Astrocyte (in vitro differentiated cells and primary cell): Measurements from ENCODE around the gene MAN1C1. TPM values are rescaled to one million over a fixed set of nuclear protein-coding genes. Genes with fewer than 3 reads are reported as not detected.

Source experiments
- DNase-seq: peaks from one replicate; pipeline ENCODE4 v3.0.0-alpha.2; 2010; ENCODE audit warnings: low read depth
- FAIRE-seq: peaks from 2 replicates; lab custom pipeline; 2011; peaks lifted over from hg19 to GRCh38; lab: Jason Lieb, UNC
- H2AFZ ChIP-seq: 2 replicates; pipeline ENCODE4 v1.6.0; 2012; ENCODE audit warnings: low read depth, low read length, inconsistent platforms
- H3K27ac ChIP-seq: 2 replicates; pipeline ENCODE4 v1.5.1; 2011; ENCODE audit warnings: low read depth, low read length, inconsistent platforms
- H3K27me3 ChIP-seq: 2 replicates; pipeline ENCODE4 v1.6.0; 2011; ENCODE audit warnings: low read length, inconsistent platforms; ENCODE audit not compliant: insufficient read depth
- H3K36me3 ChIP-seq: 2 replicates; pipeline ENCODE4 v1.5.1; 2011; ENCODE audit warnings: low read length, inconsistent platforms; ENCODE audit not compliant: insufficient read depth
- H3K4me1 ChIP-seq: 2 replicates; pipeline ENCODE4 v1.5.1; 2011; ENCODE audit warnings: low read length, inconsistent platforms; ENCODE audit not compliant: insufficient read depth
- H3K4me2 ChIP-seq: 2 replicates; pipeline ENCODE4 v1.6.0; 2012; ENCODE audit warnings: low read length, inconsistent platforms
- H3K4me3 ChIP-seq: 2 replicates; pipeline ENCODE4 v1.5.1; 2011; ENCODE audit warnings: low read depth, mild to moderate bottlenecking, low read length, inconsistent platforms; ENCODE audit not compliant: insufficient read depth
- H3K79me2 ChIP-seq: 2 replicates; pipeline ENCODE4 v1.6.0; 2012; ENCODE audit warnings: mild to moderate bottlenecking, low read length, inconsistent platforms; ENCODE audit not compliant: insufficient read depth
- H3K9ac ChIP-seq: 2 replicates; pipeline ENCODE4 v1.6.0; 2012; ENCODE audit warnings: mild to moderate bottlenecking, low read length, inconsistent platforms
- H3K9me3 ChIP-seq: 2 replicates; pipeline ENCODE4 v1.5.1; 2012; ENCODE audit warnings: low read depth, mild to moderate bottlenecking, low read length, inconsistent platforms; ENCODE audit not compliant: insufficient read depth
- H4K20me1 ChIP-seq: 2 replicates; pipeline ENCODE4 v1.6.0; 2012; ENCODE audit warnings: low read length, inconsistent platforms; ENCODE audit not compliant: insufficient read depth
- H3K27ac Mint-ChIP-seq: one replicate; pipeline ENCODE4 v1.8.0; 2021; ENCODE audit warnings: mild to moderate bottlenecking, mixed read lengths; ENCODE audit not compliant: unreplicated experiment
- H3K27me3 Mint-ChIP-seq: one replicate; pipeline ENCODE4 v1.8.0; 2021; ENCODE audit warnings: low read depth, mixed read lengths; ENCODE audit not compliant: unreplicated experiment
- H3K36me3 Mint-ChIP-seq: one replicate; pipeline ENCODE4 v1.8.0; 2021; ENCODE audit warnings: low read depth, mixed read lengths; ENCODE audit not compliant: unreplicated experiment
- H3K4me1 Mint-ChIP-seq: one replicate; pipeline ENCODE4 v1.8.0; 2021; ENCODE audit warnings: low read depth, mixed read lengths; ENCODE audit not compliant: unreplicated experiment
- H3K4me3 Mint-ChIP-seq: one replicate; pipeline ENCODE4 v1.8.0; 2021; ENCODE audit warnings: mild to moderate bottlenecking, moderate library complexity, mixed read lengths; ENCODE audit not compliant: unreplicated experiment
- H3K9me3 Mint-ChIP-seq: one replicate; pipeline ENCODE4 v1.8.0; 2021; ENCODE audit warnings: mild to moderate bottlenecking, mixed read lengths; ENCODE audit not compliant: unreplicated experiment
- CTCF ChIP-seq: IDR thresholded peaks from 2 replicates; pipeline ENCODE4 v1.5.1; 2011; ENCODE audit warnings: low read depth, mild to moderate bottlenecking, inconsistent platforms, low read length, moderate library complexity; ENCODE audit not compliant: insufficient read depth
- EZH2 ChIP-seq: IDR thresholded peaks from 2 replicates; pipeline ENCODE4 v1.6.1; 2012; ENCODE audit warnings: mild to moderate bottlenecking, low read length, inconsistent platforms; ENCODE audit not compliant: insufficient read depth
- total RNA-seq: library from RNA; stranded (reverse); gene quantifications from 2 replicates; pipeline ENCODE4 v1.2.1, GENCODE V29; 2021

Gene MAN1C1
- total RNA-seq, 1 donor from 2014 or later, result 0.86 TPM

- no peaks in the 10 kb centered on the region for H3K9me3 Mint-ChIP-seq
- H3K27ac ChIP-seq, result no peak overlapping the region
- H3K4me1 Mint-ChIP-seq, result peaks cover 31% of the 10 kb centered on the region
- peaks cover 4% of the 10 kb centered on the region for H3K27me3 Mint-ChIP-seq
- H3K79me2 ChIP-seq, result no peaks in the 10 kb centered on the region
- no peak overlapping the region for H3K4me3 Mint-ChIP-seq
- H4K20me1 ChIP-seq, result no peaks in the 10 kb centered on the region
- no peak overlapping the region for H3K9ac ChIP-seq
- no peaks in the 10 kb centered on the region for H3K27me3 ChIP-seq
- no peak overlapping the region for H3K27ac Mint-ChIP-seq
- no peak overlapping the region for H3K4me3 ChIP-seq
- FAIRE-seq (no peak), DNase-seq (no peak)
- no peaks in the 10 kb centered on the region for H3K36me3 Mint-ChIP-seq
- H3K4me1 ChIP-seq, result peaks cover 21% of the 10 kb centered on the region
- no peaks in the 10 kb centered on the region for H3K9me3 ChIP-seq
- TF ChIP-seq EZH2, result no peak
- TF ChIP-seq CTCF, result no peak
- H3K36me3 ChIP-seq, result no peaks in the 10 kb centered on the region
- no peak overlapping the region for H2AFZ ChIP-seq
- H3K4me2 ChIP-seq, result no peak overlapping the region
These were observed 84.6 kb downstream of the MAN1C1 start for GRCh38 chr1:25701030-25701785.

DNA sequence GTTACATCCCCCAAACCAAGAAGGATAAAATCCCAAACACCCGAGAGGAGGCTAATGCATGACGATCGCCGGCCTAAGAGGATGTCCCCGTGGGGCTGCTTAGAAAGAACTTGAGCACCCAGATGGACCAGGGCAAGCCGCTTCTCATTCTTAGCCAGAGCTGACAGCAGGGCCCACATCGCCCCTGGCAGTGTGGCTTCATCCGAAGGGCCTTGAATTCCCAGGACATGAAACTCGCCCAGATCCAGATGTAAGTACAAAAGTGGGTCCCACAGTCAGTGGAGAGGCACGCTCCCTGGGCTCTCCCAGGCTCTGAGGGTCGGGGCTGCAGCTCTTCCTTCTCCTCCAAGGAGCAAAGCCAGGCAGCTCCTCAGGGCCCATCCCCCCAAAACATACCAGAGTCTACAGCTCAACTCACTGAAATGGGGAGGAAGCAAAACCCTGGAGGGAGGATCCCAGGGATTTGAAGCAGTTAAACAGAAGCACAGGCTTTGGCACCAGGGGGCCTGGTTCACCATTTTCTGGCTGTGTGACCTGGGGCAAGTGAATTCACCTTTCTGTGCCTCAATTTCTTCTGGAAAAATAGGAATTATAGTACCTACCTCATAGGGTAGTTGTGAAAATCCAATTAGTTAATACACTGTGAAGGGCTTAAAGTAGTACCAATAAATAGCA lies 85.6 kb downstream of the MAN1C1 start:
- TF ChIP-seq CTCF (no peak), EZH2 (no peak)
- Mint-ChIP-seq H3K9me3 (no peaks in the 10 kb centered on the region), H3K27me3 (peaks cover 9% of the 10 kb centered on the region), H3K27ac (no peak overlapping the region), H3K4me1 (peaks cover 25% of the 10 kb centered on the region), H3K36me3 (no peaks in the 10 kb centered on the region), H3K4me3 (no peak overlapping the region)
- Histone ChIP-seq H3K4me2 (peak overlapping the region; percentile 12), H3K9ac (no peak overlapping the region), H3K27ac (no peak overlapping the region), H3K36me3 (no peaks in the 10 kb centered on the region), H3K79me2 (no peaks in the 10 kb centered on the region), H4K20me1 (no peaks in the 10 kb centered on the region), H3K9me3 (no peaks in the 10 kb centered on the region), H3K27me3 (no peaks in the 10 kb centered on the region), H3K4me3 (no peak overlapping the region), H2AFZ (no peak overlapping the region), H3K4me1 (peaks cover 18% of the 10 kb centered on the region)
- FAIRE-seq (no peak), DNase-seq (peak; percentile 22)

GRCh38 chr1:25703041-25703440 lies 86.5 kb downstream of the MAN1C1 start:
- Mint-ChIP-seq H3K27me3 (peaks cover 10% of the 10 kb centered on the region), H3K36me3 (no peaks in the 10 kb centered on the region), H3K27ac (no peak overlapping the region), H3K9me3 (no peaks in the 10 kb centered on the region), H3K4me1 (peaks cover 25% of the 10 kb centered on the region), H3K4me3 (no peak overlapping the region)
- no peak for TF ChIP-seq CTCF
- TF ChIP-seq EZH2, result no peak
- peaks cover 20% of the 10 kb centered on the region for H3K4me1 ChIP-seq
- no peak overlapping the region for H3K27ac ChIP-seq
- H3K9ac ChIP-seq, result no peak overlapping the region
- H3K4me3 ChIP-seq, result no peak overlapping the region
- no peak overlapping the region for H2AFZ ChIP-seq
- FAIRE-seq, result no peak
- H3K4me2 ChIP-seq, result no peak overlapping the region
- no peak for DNase-seq
- H3K27me3 ChIP-seq, result no peaks in the 10 kb centered on the region
- no peaks in the 10 kb centered on the region for H3K36me3 ChIP-seq
- no peaks in the 10 kb centered on the region for H4K20me1 ChIP-seq
- no peaks in the 10 kb centered on the region for H3K79me2 ChIP-seq
- H3K9me3 ChIP-seq, result no peaks in the 10 kb centered on the region
